GM21526 (cell line): ENCODE data around the gene ADAM12.

Experiments
- ATAC-seq: cut with Tn5 transposase; IDR thresholded peaks from one replicate; pipeline ENCODE4 v1.9.1; 2021; ENCODE audit warnings: moderate library complexity; ENCODE audit not compliant: unreplicated experiment, low FRiP score

The ADAM12 gene

GRCh38 chr10:126242397-126243260 lies 145.6 kb downstream of the ADAM12 start:
- no peak for ATAC-seq

- ATAC-seq = no peak
Measured at GRCh38 chr10:126240483-126240882, 147.8 kb downstream of the ADAM12 start.

- ATAC-seq = no peak
Measured at GRCh38 chr10:126239844-126240243, 148.4 kb downstream of the ADAM12 start.

DNA sequence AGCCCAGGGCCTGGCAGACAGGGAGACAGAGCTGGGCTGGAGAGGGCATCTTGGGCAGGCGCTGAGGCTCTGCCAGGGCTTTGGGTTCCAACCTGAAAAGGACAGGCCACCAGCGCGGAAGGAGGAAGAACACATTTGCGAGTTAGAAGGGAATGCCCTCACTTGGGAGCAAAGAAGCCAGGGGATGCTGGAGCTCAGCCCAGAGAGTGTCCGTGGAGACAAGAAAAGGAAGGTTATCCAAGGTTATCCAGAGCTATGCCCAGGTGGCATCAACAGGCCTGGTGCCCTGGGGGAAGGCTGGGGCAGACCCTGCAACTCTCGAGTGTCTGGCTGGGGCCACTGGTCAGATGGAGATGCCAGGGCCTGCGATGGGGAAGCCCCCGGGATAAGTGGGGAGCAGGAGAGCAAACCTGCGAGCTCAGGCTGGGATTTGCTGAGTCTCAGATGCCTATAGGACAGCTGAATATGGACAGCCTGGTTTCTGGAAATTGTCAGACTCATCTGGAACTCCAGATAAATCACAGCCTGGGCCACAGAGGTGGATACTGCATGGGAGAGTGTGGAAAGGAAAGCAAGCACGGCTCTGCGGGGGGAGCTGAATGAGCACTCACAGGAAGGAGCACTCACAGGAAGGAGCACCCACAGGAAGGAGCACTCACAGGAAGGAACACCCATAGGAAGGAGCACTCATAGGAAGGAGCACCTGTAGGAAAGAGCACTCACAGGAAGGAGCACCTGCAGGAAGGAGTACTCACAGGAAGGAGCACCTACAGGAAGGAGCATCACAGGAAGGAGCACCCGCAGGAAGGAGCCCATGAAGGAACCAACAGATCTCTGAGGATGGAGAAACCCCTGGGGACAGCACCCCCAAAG lies 152.1 kb downstream of the ADAM12 start:
- no peak for ATAC-seq

GRCh38 chr10:126235091-126235978 lies 152.9 kb downstream of the ADAM12 start:
- ATAC-seq = no peak

GRCh38 chr10:126234630-126235029 lies 153.6 kb downstream of the ADAM12 start:
- no peak for ATAC-seq

GRCh38 chr10:126233182-126234148 lies 154.8 kb downstream of the ADAM12 start:
- no peak for ATAC-seq

- no peak for ATAC-seq
Measured at GRCh38 chr10:126230587-126230986, 157.7 kb downstream of the ADAM12 start.

- ATAC-seq = no peak
Measured at GRCh38 chr10:126229686-126230085, 158.6 kb downstream of the ADAM12 start.

- ATAC-seq = no peak
Measured at GRCh38 chr10:126227762-126228134, 160.5 kb downstream of the ADAM12 start.

GRCh38 chr10:126226988-126227761 lies 161.1 kb downstream of the ADAM12 start:
- no peak for ATAC-seq

GRCh38 chr10:126226205-126226604 lies 162.1 kb downstream of the ADAM12 start:
- ATAC-seq = no peak

DNA sequence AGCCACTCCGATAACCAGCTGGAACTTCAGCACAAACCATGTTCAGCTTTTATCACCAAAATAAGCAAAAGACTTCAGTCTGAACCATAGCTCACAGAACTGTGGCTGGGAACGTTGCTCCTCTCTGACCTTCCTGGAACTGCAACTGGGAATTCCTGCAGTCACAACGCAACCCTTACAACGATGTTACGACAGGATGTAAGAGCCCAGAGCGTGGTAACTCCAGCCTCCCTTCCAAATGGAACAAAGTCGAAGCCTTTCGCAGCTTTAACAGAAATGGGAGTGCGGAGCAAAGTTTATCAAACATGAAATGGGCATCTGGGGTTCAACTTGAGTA lies 162.6 kb downstream of the ADAM12 start:
- ATAC-seq = no peak

DNA sequence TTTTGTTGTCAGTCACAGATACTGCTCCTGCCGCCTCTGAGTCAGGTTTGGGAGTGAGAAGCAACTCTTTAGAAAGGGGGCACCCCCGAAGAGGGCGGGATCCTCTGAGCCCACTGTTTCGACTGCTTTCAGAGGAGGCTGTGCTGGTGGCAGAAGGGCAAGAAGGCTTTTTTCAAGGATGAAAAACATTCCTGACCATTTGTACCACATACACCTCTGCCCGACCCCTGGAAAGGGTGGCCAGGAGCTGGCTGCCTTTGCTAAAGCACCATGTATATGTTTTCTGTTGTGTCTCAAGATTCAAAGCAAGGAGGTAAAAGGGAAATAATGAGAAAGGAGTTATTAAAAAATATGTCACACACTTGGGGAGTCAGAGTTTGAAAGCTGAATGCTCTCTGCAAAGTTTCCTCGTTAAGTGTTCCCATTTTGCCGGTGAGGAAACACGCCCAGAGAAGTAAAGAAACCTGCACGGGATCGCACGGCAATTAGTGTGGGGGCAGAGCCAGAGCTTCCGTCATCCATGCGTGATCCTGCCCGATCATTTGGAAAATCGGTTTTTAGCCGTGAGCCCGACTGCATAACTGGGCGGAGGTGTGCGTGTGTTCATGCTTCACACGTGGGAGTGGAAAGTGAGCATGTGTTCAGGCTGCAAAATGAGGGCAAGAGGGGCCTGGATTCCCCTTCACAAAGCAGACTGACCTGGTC lies 163.2 kb downstream of the ADAM12 start:
- ATAC-seq = no peak

GRCh38 chr10:126223512-126224067 lies 164.7 kb downstream of the ADAM12 start:
- ATAC-seq = no peak

DNA sequence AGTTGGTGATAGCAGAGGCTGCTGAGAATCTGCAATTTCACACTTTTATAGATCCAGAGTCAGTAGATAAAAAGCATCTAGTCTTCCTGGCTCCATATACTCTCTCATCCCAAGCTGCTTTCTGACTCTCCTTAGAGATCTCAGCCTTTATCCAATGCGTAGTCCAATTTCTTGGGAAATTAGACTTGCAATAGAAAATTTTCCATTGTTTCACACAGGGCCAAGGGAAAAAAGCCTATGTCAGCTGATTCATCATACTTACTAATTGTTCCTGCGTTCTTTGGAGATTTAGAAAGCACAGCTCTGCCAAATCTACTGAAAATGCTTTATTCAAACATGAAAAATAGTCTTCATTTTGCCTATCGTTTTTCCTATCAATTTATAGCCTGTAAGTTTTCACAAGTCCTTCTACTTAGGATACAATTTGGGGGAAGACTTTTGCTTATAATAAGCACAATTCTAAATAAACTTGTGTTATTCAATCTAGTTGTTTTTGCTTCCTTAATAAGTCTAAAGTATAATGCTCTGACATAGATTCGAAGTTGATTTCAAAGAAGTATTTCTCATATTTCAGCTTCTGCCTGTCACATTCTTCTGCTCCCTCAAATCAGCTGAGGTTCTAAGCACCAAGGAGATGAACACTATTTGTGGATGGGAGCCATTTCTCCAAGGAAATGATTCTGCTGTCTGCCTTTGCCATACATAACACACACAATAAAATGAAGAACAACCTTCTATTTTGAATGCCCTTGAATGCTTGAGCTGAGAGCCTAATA lies 165.4 kb downstream of the ADAM12 start:
- no peak for ATAC-seq

DNA sequence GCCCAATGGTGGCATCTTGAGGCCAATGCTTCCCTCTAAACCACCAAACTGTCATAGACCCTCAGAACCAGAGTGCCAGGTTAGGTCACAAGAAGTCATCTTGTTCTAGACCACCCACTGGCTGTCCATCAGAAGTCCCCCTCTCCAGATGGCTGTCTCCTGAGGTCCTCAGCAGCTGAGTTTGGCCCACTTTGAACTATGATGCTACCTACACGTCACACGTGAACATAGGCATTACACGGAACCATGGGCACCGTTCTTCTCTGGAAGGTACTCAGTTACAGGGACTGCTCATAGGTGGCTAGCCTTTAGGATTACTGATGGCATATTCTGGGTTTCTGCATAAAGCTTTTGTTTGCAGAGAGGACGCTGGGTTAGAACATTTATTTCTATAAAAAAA lies 166.4 kb downstream of the ADAM12 start:
- no peak for ATAC-seq
